ENCODE data around the gene PLAA. TPM values are rescaled to one million over a fixed set of nuclear protein-coding genes. Genes with fewer than 3 reads are reported as not detected.
A peak's percentile ranks its signal among the peaks of the same experiment; 100 is the strongest.

PLAA gene
- 26.9 TPM for total RNA-seq
- polyA plus RNA-seq (ENCODE audit: insufficient read depth, low read depth, low replicate concordance), result 12.0 TPM
- long read RNA-seq, donor 1, full-length matches to known transcripts, result 2 of 8 reads
- long read RNA-seq, donor 1, partial matches to known transcripts, result 6 of 8 reads
- long read RNA-seq, donor 1, other reads (novel, unspliced or antisense), result 0 of 8 reads
- long read RNA-seq, donor 2, full-length matches to known transcripts, result 5 of 10 reads
- long read RNA-seq, donor 2, partial matches to known transcripts, result 5 of 10 reads
- long read RNA-seq, donor 2, other reads (novel, unspliced or antisense), result 0 of 10 reads
- long read RNA-seq, donor 3, full-length matches to known transcripts, result 4 of 4 reads
- long read RNA-seq, donor 3, partial matches to known transcripts, result 0 of 4 reads
- long read RNA-seq, donor 3, other reads (novel, unspliced or antisense), result 0 of 4 reads
- long read RNA-seq, donor 4, full-length matches to known transcripts, result 7 of 7 reads
- long read RNA-seq, donor 4, partial matches to known transcripts, result 0 of 7 reads
- long read RNA-seq, donor 4, other reads (novel, unspliced or antisense), result 0 of 7 reads
- long read RNA-seq, donor 5, full-length matches to known transcripts, result 2 of 2 reads
- long read RNA-seq, donor 5, partial matches to known transcripts, result 0 of 2 reads
- long read RNA-seq, donor 5, other reads (novel, unspliced or antisense), result 0 of 2 reads
- long read RNA-seq, donor 6, full-length matches to known transcripts, result 3 of 3 reads
- long read RNA-seq, donor 6, partial matches to known transcripts, result 0 of 3 reads
- long read RNA-seq, donor 6, other reads (novel, unspliced or antisense), result 0 of 3 reads
- long read RNA-seq, donor 7, full-length matches to known transcripts, result 30 of 35 reads
- long read RNA-seq, donor 7, partial matches to known transcripts, result 3 of 35 reads
- long read RNA-seq, donor 7, other reads (novel, unspliced or antisense), result 2 of 35 reads
- long read RNA-seq, donor 8, full-length matches to known transcripts, result 3 of 21 reads
- long read RNA-seq, donor 8, partial matches to known transcripts, result 18 of 21 reads
- long read RNA-seq, donor 8, other reads (novel, unspliced or antisense), result 0 of 21 reads
- long read RNA-seq, donor 9, full-length matches to known transcripts, result 4 of 4 reads
- long read RNA-seq, donor 9, partial matches to known transcripts, result 0 of 4 reads
- long read RNA-seq, donor 9, other reads (novel, unspliced or antisense), result 0 of 4 reads
- long read RNA-seq, donor 10, full-length matches to known transcripts, result 4 of 47 reads
- long read RNA-seq, donor 10, partial matches to known transcripts, result 37 of 47 reads
- long read RNA-seq, donor 10, other reads (novel, unspliced or antisense), result 6 of 47 reads

DNA sequence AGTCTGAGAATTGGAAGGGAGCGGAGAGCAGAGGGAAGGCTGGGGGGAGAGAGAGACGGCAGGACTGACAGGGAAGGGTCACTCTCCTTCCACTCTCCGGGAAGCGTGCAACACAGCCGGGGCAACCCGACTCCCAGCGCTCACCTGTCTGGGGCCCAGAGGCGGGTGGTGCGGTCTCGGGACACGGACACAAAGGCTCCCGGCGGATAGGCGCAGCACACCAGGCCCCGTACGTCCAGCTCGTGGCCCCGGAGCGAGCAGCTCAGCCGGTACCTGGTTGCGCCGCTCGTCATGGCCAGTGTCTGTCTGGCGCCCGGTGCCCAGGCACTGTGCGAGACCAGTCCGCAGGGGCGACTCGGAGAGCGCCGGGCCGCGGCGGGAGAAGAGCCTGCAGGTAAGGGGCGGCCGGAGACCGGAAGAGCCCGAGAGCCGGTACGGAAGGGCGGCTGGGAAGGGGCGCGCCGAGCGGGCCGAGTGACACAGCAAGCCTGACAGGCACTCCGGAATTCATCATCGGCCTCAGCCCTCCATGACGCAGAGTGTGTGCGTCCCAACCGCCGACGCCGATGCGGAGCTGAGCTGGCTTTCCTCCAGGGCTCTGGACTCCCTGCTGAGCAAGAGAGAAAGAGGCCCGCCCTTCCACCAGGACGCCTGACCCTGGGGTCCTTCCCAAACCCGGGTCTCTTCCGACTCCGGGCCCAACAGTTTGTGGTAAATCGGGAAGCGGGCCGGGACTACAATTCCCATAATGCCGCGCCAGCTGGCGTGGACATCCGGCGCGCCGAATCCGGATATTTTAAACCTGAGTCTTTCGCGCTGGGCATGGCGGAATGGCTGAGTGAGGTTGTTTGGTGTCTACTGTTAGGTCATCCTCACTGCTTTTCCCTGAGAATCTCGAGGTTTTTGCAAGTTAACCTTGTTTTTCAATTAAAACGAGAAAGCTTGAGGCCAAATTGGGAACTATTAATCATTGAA, at the start of gene PLAA:
Gene PLAA (minus strand): TSS at position 490 of the 975 bp plus-strand sequence. CDS start 197 bp downstream, at position 293.
- peaks cover 0 to 3% (median 0%) of the 10 kb centered on the region in 3 donors for H3K4me1 ChIP-seq (ENCODE audit: control insufficient read depth in 2 of 3, insufficient read depth in 2 of 3, low read depth in 1 of 3, low read length in 3 of 3)
- no peak for FAIRE-seq
- no peaks in the 10 kb centered on the region for H3K9me3 ChIP-seq (ENCODE audit: control insufficient read depth in 2 of 3, insufficient read depth in 1 of 3, low read length in 3 of 3)
- peak within 1 kb of the TSS; percentile 99 for H3K27ac ChIP-seq (ENCODE audit: low read depth in 2 of 2, low read length in 2 of 2)
- TF ChIP-seq, protein P1, sequence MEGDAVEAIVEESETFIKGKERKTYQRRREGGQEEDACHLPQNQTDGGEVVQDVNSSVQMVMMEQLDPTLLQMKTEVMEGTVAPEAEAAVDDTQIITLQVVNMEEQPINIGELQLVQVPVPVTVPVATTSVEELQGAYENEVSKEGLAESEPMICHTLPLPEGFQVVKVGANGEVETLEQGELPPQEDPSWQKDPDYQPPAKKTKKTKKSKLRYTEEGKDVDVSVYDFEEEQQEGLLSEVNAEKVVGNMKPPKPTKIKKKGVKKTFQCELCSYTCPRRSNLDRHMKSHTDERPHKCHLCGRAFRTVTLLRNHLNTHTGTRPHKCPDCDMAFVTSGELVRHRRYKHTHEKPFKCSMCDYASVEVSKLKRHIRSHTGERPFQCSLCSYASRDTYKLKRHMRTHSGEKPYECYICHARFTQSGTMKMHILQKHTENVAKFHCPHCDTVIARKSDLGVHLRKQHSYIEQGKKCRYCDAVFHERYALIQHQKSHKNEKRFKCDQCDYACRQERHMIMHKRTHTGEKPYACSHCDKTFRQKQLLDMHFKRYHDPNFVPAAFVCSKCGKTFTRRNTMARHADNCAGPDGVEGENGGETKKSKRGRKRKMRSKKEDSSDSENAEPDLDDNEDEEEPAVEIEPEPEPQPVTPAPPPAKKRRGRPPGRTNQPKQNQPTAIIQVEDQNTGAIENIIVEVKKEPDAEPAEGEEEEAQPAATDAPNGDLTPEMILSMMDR (IDR thresholded peaks at IDR 0.05; ENCODE audit: borderline replicate concordance, extremely low read depth, insufficient read depth), result no peak
- H3K36me3 ChIP-seq (ENCODE audit: control insufficient read depth in 2 of 3, insufficient read depth in 3 of 3, low read length in 3 of 3), result no peaks in the 10 kb centered on the region
- H3K27me3 ChIP-seq (ENCODE audit: control insufficient read depth, insufficient read depth, low read length), result no peaks in the 10 kb centered on the region
- DNase-seq, result peak; percentile 91 to 97 (median 96)
- peak within 1 kb of the TSS; percentile 86 to 92 (median 86) for H3K9ac ChIP-seq (ENCODE audit: low read length in 3 of 3)
- H3K4me3 ChIP-seq (ENCODE audit: low read length in 3 of 3), result peak within 1 kb of the TSS; percentile 95 to 98 (median 96)
- intact Hi-C loops (cut with DNase I), result no loop called here

DNA sequence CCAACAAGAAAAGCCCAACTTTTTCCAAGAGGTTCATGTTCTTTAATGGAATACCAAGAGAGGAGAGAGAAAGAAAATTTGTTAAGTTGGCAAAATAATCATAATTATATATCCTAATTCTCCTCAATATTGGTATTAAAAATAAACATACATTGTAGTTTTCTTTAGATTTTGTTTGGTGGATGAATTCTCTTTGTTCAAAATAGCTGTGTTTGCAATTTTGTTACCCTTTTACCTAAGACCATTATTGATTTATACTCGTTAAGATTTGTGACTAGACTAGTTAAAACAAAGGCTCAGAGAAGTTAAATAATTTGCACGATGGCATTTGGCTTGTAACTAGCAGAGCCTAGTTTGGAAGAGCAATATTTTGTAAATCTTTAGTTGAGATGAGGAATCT, 48.8 kb upstream of the PLAA start:
- Histone ChIP-seq H3K27ac (ENCODE audit: low read depth in 2 of 2, low read length in 2 of 2) (no peak overlapping the region), H3K9ac (ENCODE audit: low read length in 3 of 3) (no peak overlapping the region), H3K36me3 (ENCODE audit: control insufficient read depth in 2 of 3, insufficient read depth in 3 of 3, low read length in 3 of 3) (peaks cover 0 to 6% (median 3%) of the 10 kb centered on the region in 3 donors), H3K9me3 (ENCODE audit: control insufficient read depth in 2 of 3, insufficient read depth in 1 of 3, low read length in 3 of 3) (no peaks in the 10 kb centered on the region), H3K4me1 (ENCODE audit: control insufficient read depth in 2 of 3, insufficient read depth in 2 of 3, low read depth in 1 of 3, low read length in 3 of 3) (no peaks in the 10 kb centered on the region), H3K27me3 (ENCODE audit: control insufficient read depth, insufficient read depth, low read length) (no peaks in the 10 kb centered on the region), H3K4me3 (ENCODE audit: low read length in 3 of 3) (no peak overlapping the region)
- FAIRE-seq (no peak), DNase-seq (no peak)
- intact Hi-C loops (cut with DNase I), result no loop called here
- TF ChIP-seq, protein P1 (IDR thresholded peaks at IDR 0.05; ENCODE audit: borderline replicate concordance, extremely low read depth, insufficient read depth), result no peak

DNA sequence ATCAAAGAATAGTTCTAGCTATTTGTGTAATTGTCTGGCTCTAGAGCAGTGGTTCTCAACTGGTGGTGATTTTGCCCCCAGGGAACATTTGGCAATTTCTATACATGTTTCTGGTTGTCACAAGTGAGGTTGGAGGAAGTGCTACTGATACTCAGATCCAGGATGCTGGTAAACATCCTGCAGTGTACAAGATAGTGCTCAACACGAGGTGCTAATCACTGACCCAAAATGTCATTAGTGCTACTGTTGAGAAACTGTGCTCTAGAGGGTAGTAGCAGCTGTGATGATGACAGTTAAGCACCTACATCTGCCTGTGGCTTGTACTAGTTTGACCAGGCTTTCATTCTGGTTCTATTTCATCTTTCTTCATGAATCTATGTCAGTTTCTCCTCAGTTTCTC, 36.3 kb upstream of the PLAA start:
- Histone ChIP-seq H3K9me3 (ENCODE audit: control insufficient read depth in 2 of 3, insufficient read depth in 1 of 3, low read length in 3 of 3) (no peaks in the 10 kb centered on the region), H3K4me3 (ENCODE audit: low read length in 3 of 3) (no peak overlapping the region), H3K27me3 (ENCODE audit: control insufficient read depth, insufficient read depth, low read length) (no peaks in the 10 kb centered on the region), H3K27ac (ENCODE audit: low read depth in 2 of 2, low read length in 2 of 2) (no peak overlapping the region), H3K9ac (ENCODE audit: low read length in 3 of 3) (no peak overlapping the region), H3K36me3 (ENCODE audit: control insufficient read depth in 2 of 3, insufficient read depth in 3 of 3, low read length in 3 of 3) (peaks cover 6 to 10% (median 9%) of the 10 kb centered on the region in 3 donors), H3K4me1 (ENCODE audit: control insufficient read depth in 2 of 3, insufficient read depth in 2 of 3, low read depth in 1 of 3, low read length in 3 of 3) (no peaks in the 10 kb centered on the region)
- TF ChIP-seq, protein P1 (IDR thresholded peaks at IDR 0.05; ENCODE audit: borderline replicate concordance, extremely low read depth, insufficient read depth), result no peak
- DNase-seq (no peak), FAIRE-seq (no peak)
- intact Hi-C loops (cut with DNase I), result no loop called here
